ENCODE data around the gene SMAD5. TPM values are rescaled to one million over a fixed set of nuclear protein-coding genes. Genes with fewer than 3 reads are reported as not detected.

The SMAD5 gene
- total RNA-seq, 1 donor from 2014 or later: 12.8 TPM

- no peak overlapping the region for H3K27ac Mint-ChIP-seq
- no peak for DNase-seq
- intact Hi-C loops (cut with micrococcal nuclease): no loop called here
- H3K27me3 Mint-ChIP-seq: peaks cover 2% of the 10 kb centered on the region
- no peaks in the 10 kb centered on the region for H3K9me3 Mint-ChIP-seq
- peaks cover 2% of the 10 kb centered on the region for H3K4me1 Mint-ChIP-seq
- no peaks in the 10 kb centered on the region for H3K36me3 Mint-ChIP-seq (ENCODE audit: low read depth)
- H3K4me3 Mint-ChIP-seq: no peak overlapping the region
Observed at GRCh38 chr5:136215812-136216211, 83.2 kb downstream of the SMAD5 start.

- no peak overlapping the region for H3K4me3 Mint-ChIP-seq
- H3K27me3 Mint-ChIP-seq: peaks cover 2% of the 10 kb centered on the region
- H3K4me1 Mint-ChIP-seq: peaks cover 2% of the 10 kb centered on the region
- no peak overlapping the region for H3K27ac Mint-ChIP-seq
- intact Hi-C loops (cut with micrococcal nuclease): no loop called here
- peaks cover 3% of the 10 kb centered on the region for H3K9me3 Mint-ChIP-seq
- no peaks in the 10 kb centered on the region for H3K36me3 Mint-ChIP-seq (ENCODE audit: low read depth)
- DNase-seq: no peak
Observed at GRCh38 chr5:136216230-136216629, 83.6 kb downstream of the SMAD5 start.

DNA sequence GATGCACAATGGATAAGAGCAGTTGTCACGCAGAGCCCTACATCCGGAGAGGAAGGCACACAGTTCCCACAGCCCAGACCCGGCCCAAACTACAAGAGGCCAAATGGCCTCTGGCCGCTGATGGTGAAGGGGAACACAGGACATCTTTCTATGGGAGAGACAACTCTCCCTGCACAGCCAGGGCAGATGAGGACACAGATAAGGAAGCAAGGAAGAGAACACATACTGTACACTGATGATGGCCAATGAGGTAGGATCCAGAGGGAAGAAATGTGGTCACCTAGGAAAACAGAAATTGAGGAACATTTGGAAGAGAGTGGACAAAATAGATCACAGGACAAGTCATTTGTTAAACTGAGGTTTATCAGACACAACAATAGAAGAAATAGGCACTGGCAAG lies 88.7 kb downstream of the SMAD5 start:
- Mint-ChIP-seq H3K9me3 (peaks cover 5% of the 10 kb centered on the region), H3K36me3 (ENCODE audit: low read depth) (no peaks in the 10 kb centered on the region), H3K27ac (no peak overlapping the region), H3K4me3 (no peak overlapping the region), H3K4me1 (no peaks in the 10 kb centered on the region), H3K27me3 (no peaks in the 10 kb centered on the region)
- no peak for DNase-seq
- intact Hi-C loops (cut with micrococcal nuclease): no loop called here

- intact Hi-C loops (cut with micrococcal nuclease): no loop called here
- Mint-ChIP-seq H3K27me3 (no peaks in the 10 kb centered on the region), H3K4me1 (no peaks in the 10 kb centered on the region), H3K27ac (no peak overlapping the region), H3K36me3 (ENCODE audit: low read depth) (no peaks in the 10 kb centered on the region), H3K9me3 (peaks cover 5% of the 10 kb centered on the region), H3K4me3 (no peak overlapping the region)
- no peak for DNase-seq
Observed at GRCh38 chr5:136222580-136223235, 90.1 kb downstream of the SMAD5 start.

- Mint-ChIP-seq H3K27me3 (peaks cover 6% of the 10 kb centered on the region), H3K36me3 (ENCODE audit: low read depth) (no peaks in the 10 kb centered on the region), H3K4me3 (no peak overlapping the region), H3K4me1 (no peaks in the 10 kb centered on the region), H3K27ac (no peak overlapping the region), H3K9me3 (peaks cover 5% of the 10 kb centered on the region)
- DNase-seq: no peak
- intact Hi-C loops (cut with micrococcal nuclease): no loop called here
Observed at GRCh38 chr5:136225796-136226195, 93.2 kb downstream of the SMAD5 start.

DNA sequence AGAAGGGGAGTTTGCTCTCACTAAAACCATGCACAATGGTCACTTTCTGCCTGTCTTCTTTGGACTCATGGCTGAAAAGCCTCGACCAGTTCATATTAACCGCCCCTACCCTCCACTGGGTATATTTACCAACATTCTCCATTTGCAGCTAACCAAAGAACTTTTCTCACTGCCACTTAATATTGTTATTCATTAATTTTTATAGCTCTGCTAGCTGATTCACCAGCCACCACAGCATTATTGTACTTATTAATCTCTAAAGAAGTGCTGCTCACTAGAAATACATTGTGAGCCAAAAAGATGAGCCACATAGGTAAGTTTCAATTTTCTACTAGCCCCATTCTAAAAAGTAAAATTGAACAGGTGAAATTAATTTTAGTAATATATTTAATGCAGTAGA lies 93.8 kb downstream of the SMAD5 start:
- intact Hi-C loops (cut with micrococcal nuclease): no loop called here
- H3K27ac Mint-ChIP-seq: no peak overlapping the region
- peaks cover under 1% of the 10 kb centered on the region for H3K9me3 Mint-ChIP-seq
- H3K4me3 Mint-ChIP-seq: no peak overlapping the region
- H3K36me3 Mint-ChIP-seq (ENCODE audit: low read depth): no peaks in the 10 kb centered on the region
- H3K27me3 Mint-ChIP-seq: peaks cover 6% of the 10 kb centered on the region
- no peaks in the 10 kb centered on the region for H3K4me1 Mint-ChIP-seq
- no peak for DNase-seq

DNA sequence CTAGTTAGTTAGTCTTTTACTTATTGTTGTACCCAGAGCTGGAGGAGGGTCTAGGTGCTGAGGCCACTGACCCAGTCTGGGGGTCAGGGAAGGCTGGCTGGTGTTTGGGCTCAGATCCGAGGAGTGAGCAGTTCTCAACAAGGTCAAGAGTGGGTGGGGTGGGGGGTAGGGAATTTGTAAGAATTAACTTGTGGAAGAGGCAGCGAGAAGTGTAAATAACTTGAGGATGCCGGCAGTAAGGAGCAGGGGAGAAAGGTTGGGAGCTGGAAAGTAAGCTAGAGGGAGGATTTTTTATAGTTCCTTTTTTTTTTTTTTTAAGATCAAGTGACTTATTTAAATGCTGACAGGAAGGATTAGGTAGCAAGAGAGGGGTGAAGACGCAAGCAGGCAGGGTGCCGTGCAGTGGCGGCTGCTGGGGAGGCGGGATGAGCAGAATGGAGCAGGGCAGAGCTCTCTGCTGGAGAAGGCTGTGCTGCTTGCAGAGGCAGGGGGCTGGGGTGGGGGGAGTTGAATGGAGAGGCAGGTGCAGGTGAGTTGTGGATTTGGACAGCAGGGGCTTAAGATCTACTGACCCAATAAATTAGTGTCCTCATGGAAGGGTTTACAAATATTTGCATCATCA lies 95.6 kb downstream of the SMAD5 start:
- H3K36me3 Mint-ChIP-seq (ENCODE audit: low read depth): no peaks in the 10 kb centered on the region
- DNase-seq: no peak
- H3K9me3 Mint-ChIP-seq: no peaks in the 10 kb centered on the region
- no peak overlapping the region for H3K4me3 Mint-ChIP-seq
- no peaks in the 10 kb centered on the region for H3K4me1 Mint-ChIP-seq
- H3K27ac Mint-ChIP-seq: no peak overlapping the region
- peaks cover 6% of the 10 kb centered on the region for H3K27me3 Mint-ChIP-seq
- intact Hi-C loops (cut with micrococcal nuclease): no loop called here

GRCh38 chr5:136230176-136230575 lies 97.5 kb downstream of the SMAD5 start:
- Mint-ChIP-seq H3K4me3 (no peak overlapping the region), H3K27ac (no peak overlapping the region), H3K27me3 (peaks cover 6% of the 10 kb centered on the region), H3K4me1 (no peaks in the 10 kb centered on the region), H3K36me3 (ENCODE audit: low read depth) (no peaks in the 10 kb centered on the region), H3K9me3 (no peaks in the 10 kb centered on the region)
- intact Hi-C loops (cut with micrococcal nuclease): no loop called here
- DNase-seq: no peak

- Mint-ChIP-seq H3K27me3 (peaks cover 6% of the 10 kb centered on the region), H3K4me3 (no peak overlapping the region), H3K4me1 (no peaks in the 10 kb centered on the region), H3K36me3 (ENCODE audit: low read depth) (no peaks in the 10 kb centered on the region), H3K9me3 (no peaks in the 10 kb centered on the region), H3K27ac (no peak overlapping the region)
- no peak for DNase-seq
- intact Hi-C loops (cut with micrococcal nuclease): no loop called here
Observed at GRCh38 chr5:136232316-136232715, 99.7 kb downstream of the SMAD5 start.

Other genes starting within 250 kb of the SMAD5 start
- 0.75 TPM in 1 of 2 replicates, not detected in the other for gene IL9, start 237.0 kb upstream of the SMAD5 start, total RNA-seq
- not detected in 2 replicates for gene LECT2, start 177.9 kb upstream of the SMAD5 start, total RNA-seq
- gene TGFBI, start 103.9 kb upstream of the SMAD5 start, total RNA-seq: not detected in 2 replicates
- not detected in 2 replicates for gene SMIM32, start 60.3 kb downstream of the SMAD5 start, total RNA-seq
- not detected in 2 replicates for gene TRPC7, start 232.7 kb downstream of the SMAD5 start, total RNA-seq